SK-N-SH treated with all-trans-retinoic acid at 6 μM for 48 hours (cell line): ENCODE measurements around the gene AHSA1.

Source experiments
- ATAC-seq: fragments of 200-7000 bp; cut with Tn5 transposase; 3 replicates; pipeline ENCODE4 v1.9.1; 2020; ENCODE audit warnings: mild to moderate bottlenecking, moderate library complexity
- ARNTL ChIP-seq: fragments of 450-650 bp; formaldehyde crosslinking; IDR thresholded peaks from 2 replicates; pipeline ENCODE4 v1.5.0; 2020; ENCODE audit warnings: low read depth, mild to moderate bottlenecking, moderate library complexity, borderline replicate concordance
- BACH2 ChIP-seq: fragments of 250-450 bp; sonication (Bioruptor Pico); IDR thresholded peaks from 2 replicates; pipeline ENCODE4 v1.9.0; 2021; ENCODE audit warnings: mild to moderate bottlenecking, borderline replicate concordance
- CSDC2 ChIP-seq: fragments of 250-450 bp; sonication (Bioruptor Pico); IDR thresholded peaks from 2 replicates; pipeline ENCODE4 v1.5.0; 2020; ENCODE audit warnings: mild to moderate bottlenecking, moderate library complexity
- ESRRG ChIP-seq: fragments of 250-450 bp; sonication (Bioruptor Pico); IDR thresholded peaks from 2 replicates; pipeline ENCODE4 v1.6.1; 2021; ENCODE audit warnings: mild to moderate bottlenecking
- ISL1 ChIP-seq: fragments of 250-450 bp; sonication (Bioruptor Pico); IDR thresholded peaks from 2 replicates; pipeline ENCODE4 v2.1.2; 2022; ENCODE audit warnings: mild to moderate bottlenecking, moderate library complexity
- OSR1 ChIP-seq: fragments of 250-450 bp; sonication (Bioruptor Pico); IDR thresholded peaks from 2 replicates; pipeline ENCODE4 v1.8.0; 2022; ENCODE audit warnings: moderate library complexity, mild to moderate bottlenecking, inconsistent platforms
- PPARA ChIP-seq: fragments of 250-450 bp; sonication (Bioruptor Pico); IDR thresholded peaks from 2 replicates; pipeline ENCODE4 v1.5.0; 2020; ENCODE audit warnings: mild to moderate bottlenecking, borderline replicate concordance
- SNAI2 ChIP-seq: fragments of 250-450 bp; sonication (Bioruptor Pico); IDR thresholded peaks from 2 replicates; pipeline ENCODE4 v1.5.0; 2020; ENCODE audit warnings: mild to moderate bottlenecking, moderate library complexity
- TCF4 ChIP-seq: fragments of 250-450 bp; sonication (Bioruptor Pico); IDR thresholded peaks from 2 replicates; pipeline ENCODE4 v1.8.0; 2021; ENCODE audit warnings: mild to moderate bottlenecking, moderate library complexity, borderline replicate concordance
- TOX ChIP-seq: fragments of 250-450 bp; sonication (Bioruptor Pico); IDR thresholded peaks from 2 replicates; pipeline ENCODE4 v1.8.0; 2021; ENCODE audit warnings: mild to moderate bottlenecking, moderate library complexity, borderline replicate concordance
- ZFP3 ChIP-seq: fragments of 250-450 bp; sonication (Bioruptor Pico); IDR thresholded peaks from 2 replicates; pipeline ENCODE4 v1.5.0; 2020; ENCODE audit warnings: mild to moderate bottlenecking, moderate library complexity
- ZFP30 ChIP-seq: fragments of 450-650 bp; formaldehyde crosslinking; IDR thresholded peaks from 2 replicates; pipeline ENCODE4 v1.5.0; 2022; ENCODE audit warnings: mild to moderate bottlenecking, moderate library complexity
- ZNF565 ChIP-seq: fragments of 450-650 bp; formaldehyde crosslinking; conservative IDR thresholded peaks from 2 replicates; pipeline ENCODE4 v1.5.0; 2020; ENCODE audit warnings: low read depth, mild to moderate bottlenecking, moderate library complexity
- ZNF8 ChIP-seq: fragments of 450-650 bp; formaldehyde crosslinking; IDR thresholded peaks from 2 replicates; pipeline ENCODE4 v1.5.0; 2020; ENCODE audit warnings: mild to moderate bottlenecking, moderate library complexity
- TF ChIP-seq, protein P1 (sequence below): fragments of 250-450 bp; sonication (Bioruptor Pico); IDR thresholded peaks from 2 replicates; pipeline ENCODE4 v1.5.0; 2020; ENCODE audit warnings: mild to moderate bottlenecking, moderate library complexity
- TF ChIP-seq, protein P2 (sequence below): fragments of 250-450 bp; sonication (Bioruptor Pico); IDR thresholded peaks from 2 replicates; pipeline ENCODE4 v1.8.0; 2020; ENCODE audit warnings: mild to moderate bottlenecking, moderate library complexity, borderline replicate concordance
- TF ChIP-seq, protein P3 (sequence below): fragments of 250-450 bp; sonication (Bioruptor Pico); IDR thresholded peaks from 2 replicates; pipeline ENCODE4 v1.5.1; 2020; ENCODE audit warnings: low read depth, mild to moderate bottlenecking, moderate library complexity
- TF ChIP-seq, protein P4 (sequence below): fragments of 250-450 bp; sonication (Bioruptor Pico); IDR thresholded peaks from 2 replicates; pipeline ENCODE4 v1.8.0; 2021; ENCODE audit warnings: low read depth, mild to moderate bottlenecking, moderate library complexity, borderline replicate concordance
- TF ChIP-seq, protein P5 (sequence below): fragments of 250-450 bp; sonication (Bioruptor Pico); IDR thresholded peaks from 2 replicates; pipeline ENCODE4 v1.5.1; 2021; ENCODE audit warnings: mild to moderate bottlenecking, moderate library complexity

The AHSA1 gene

DNA sequence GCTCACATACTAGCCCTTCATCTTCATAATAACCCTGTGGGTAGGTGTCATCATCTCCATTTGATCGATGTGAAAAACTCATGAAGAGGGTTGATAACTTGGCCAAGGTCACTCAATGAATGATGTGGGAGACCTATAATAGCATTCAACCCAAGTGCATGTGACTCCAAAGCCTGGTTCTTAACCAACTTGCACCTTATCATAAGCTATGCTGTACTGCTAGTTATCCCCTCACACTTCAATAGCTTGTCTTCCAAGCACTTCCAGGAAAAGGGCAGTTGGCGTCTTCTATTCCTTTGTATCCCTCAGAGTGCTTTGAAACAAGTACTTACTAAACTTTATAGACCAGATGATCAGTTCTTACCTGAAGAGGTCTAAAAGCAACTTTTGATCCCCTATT, 15.7 kb upstream of the AHSA1 start:
- ATAC-seq: no peak

DNA sequence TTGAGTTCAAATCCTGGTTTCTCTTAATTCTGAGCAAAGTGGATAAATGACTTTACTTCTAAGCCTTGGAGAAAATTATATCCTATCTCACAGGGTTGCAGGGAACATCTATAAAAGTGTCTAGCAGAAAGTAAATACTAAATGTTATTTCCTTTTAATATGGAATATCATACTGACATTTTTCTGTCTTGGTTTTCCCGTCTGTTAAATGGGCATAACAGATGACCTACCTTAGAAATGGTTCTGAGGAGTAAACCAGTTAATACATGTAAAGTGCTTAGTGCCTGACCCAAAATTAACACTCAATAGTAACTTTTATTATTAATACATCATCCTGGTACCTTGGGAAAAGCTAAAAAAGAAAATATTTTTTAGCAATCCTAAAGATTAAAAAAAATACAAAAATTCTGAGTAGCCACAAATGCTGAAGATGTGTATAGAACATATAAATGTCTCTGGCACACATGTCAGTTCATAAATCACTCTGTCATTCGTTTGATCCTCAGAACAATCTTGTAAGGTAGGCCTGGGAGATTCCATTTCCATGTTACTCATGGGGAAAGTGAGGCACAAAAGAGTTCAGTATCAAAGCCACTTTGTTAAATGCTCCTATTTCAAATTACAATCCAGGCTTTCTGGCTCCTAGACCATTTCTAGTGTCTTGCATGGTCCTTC, 1.8 kb upstream of the AHSA1 start:
- TF ChIP-seq, protein P1, sequence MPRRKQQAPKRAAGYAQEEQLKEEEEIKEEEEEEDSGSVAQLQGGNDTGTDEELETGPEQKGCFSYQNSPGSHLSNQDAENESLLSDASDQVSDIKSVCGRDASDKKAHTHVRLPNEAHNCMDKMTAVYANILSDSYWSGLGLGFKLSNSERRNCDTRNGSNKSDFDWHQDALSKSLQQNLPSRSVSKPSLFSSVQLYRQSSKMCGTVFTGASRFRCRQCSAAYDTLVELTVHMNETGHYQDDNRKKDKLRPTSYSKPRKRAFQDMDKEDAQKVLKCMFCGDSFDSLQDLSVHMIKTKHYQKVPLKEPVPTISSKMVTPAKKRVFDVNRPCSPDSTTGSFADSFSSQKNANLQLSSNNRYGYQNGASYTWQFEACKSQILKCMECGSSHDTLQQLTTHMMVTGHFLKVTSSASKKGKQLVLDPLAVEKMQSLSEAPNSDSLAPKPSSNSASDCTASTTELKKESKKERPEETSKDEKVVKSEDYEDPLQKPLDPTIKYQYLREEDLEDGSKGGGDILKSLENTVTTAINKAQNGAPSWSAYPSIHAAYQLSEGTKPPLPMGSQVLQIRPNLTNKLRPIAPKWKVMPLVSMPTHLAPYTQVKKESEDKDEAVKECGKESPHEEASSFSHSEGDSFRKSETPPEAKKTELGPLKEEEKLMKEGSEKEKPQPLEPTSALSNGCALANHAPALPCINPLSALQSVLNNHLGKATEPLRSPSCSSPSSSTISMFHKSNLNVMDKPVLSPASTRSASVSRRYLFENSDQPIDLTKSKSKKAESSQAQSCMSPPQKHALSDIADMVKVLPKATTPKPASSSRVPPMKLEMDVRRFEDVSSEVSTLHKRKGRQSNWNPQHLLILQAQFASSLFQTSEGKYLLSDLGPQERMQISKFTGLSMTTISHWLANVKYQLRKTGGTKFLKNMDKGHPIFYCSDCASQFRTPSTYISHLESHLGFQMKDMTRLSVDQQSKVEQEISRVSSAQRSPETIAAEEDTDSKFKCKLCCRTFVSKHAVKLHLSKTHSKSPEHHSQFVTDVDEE: no peak
- TF ChIP-seq TCF4 (CRISPR knock-in tag) (no peak), OSR1 (CRISPR knock-in tag) (no peak), ZNF8 (CRISPR knock-in tag) (no peak)

More for the DNA sequence above, 15.7 kb upstream of the AHSA1 start:
- TF ChIP-seq, protein P2, sequence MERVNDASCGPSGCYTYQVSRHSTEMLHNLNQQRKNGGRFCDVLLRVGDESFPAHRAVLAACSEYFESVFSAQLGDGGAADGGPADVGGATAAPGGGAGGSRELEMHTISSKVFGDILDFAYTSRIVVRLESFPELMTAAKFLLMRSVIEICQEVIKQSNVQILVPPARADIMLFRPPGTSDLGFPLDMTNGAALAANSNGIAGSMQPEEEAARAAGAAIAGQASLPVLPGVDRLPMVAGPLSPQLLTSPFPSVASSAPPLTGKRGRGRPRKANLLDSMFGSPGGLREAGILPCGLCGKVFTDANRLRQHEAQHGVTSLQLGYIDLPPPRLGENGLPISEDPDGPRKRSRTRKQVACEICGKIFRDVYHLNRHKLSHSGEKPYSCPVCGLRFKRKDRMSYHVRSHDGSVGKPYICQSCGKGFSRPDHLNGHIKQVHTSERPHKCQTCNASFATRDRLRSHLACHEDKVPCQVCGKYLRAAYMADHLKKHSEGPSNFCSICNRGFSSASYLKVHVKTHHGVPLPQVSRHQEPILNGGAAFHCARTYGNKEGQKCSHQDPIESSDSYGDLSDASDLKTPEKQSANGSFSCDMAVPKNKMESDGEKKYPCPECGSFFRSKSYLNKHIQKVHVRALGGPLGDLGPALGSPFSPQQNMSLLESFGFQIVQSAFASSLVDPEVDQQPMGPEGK: no peak
- TF ChIP-seq ZFP30 (CRISPR knock-in tag): no peak
- no peak for TF ChIP-seq ESRRG (CRISPR knock-in tag)
- no peak for TF ChIP-seq ZNF565 (CRISPR knock-in tag)
- no peak for TF ChIP-seq TCF4 (CRISPR knock-in tag)
- no peak for TF ChIP-seq ISL1 (CRISPR knock-in tag)
- no peak for TF ChIP-seq ZNF8 (CRISPR knock-in tag)
- TF ChIP-seq, protein P1: no peak
- TF ChIP-seq TOX: no peak
- TF ChIP-seq BACH2 (CRISPR knock-in tag): no peak
- TF ChIP-seq, protein P3, sequence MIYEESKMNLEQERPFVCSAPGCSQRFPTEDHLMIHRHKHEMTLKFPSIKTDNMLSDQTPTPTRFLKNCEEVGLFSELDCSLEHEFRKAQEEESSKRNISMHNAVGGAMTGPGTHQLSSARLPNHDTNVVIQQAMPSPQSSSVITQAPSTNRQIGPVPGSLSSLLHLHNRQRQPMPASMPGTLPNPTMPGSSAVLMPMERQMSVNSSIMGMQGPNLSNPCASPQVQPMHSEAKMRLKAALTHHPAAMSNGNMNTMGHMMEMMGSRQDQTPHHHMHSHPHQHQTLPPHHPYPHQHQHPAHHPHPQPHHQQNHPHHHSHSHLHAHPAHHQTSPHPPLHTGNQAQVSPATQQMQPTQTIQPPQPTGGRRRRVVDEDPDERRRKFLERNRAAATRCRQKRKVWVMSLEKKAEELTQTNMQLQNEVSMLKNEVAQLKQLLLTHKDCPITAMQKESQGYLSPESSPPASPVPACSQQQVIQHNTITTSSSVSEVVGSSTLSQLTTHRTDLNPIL (CRISPR knock-in tag): no peak
- TF ChIP-seq, all 23 proteins: peak for 0

DNA sequence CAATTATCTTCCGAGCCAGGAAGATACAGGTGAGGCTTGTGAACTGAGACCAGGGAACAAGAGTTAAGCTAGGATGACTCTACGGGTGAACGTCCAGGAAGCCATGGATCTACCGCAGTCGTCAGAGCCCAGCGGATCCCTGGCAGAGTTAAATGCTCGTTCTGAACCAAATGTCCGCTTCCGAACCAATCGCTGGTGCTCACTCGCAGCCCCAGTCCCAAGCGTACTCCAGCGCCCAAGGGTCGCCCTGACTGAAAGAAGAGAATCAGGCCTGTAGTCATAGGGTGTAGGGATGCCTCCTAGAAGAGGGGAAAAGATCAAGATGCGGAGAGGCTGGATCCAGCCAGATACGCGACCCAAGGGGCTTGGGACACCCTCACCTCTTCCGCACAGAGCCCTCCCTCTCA, 775 bp upstream of the AHSA1 start:
- no peak for TF ChIP-seq PPARA (CRISPR knock-in tag)
- TF ChIP-seq, protein P4, sequence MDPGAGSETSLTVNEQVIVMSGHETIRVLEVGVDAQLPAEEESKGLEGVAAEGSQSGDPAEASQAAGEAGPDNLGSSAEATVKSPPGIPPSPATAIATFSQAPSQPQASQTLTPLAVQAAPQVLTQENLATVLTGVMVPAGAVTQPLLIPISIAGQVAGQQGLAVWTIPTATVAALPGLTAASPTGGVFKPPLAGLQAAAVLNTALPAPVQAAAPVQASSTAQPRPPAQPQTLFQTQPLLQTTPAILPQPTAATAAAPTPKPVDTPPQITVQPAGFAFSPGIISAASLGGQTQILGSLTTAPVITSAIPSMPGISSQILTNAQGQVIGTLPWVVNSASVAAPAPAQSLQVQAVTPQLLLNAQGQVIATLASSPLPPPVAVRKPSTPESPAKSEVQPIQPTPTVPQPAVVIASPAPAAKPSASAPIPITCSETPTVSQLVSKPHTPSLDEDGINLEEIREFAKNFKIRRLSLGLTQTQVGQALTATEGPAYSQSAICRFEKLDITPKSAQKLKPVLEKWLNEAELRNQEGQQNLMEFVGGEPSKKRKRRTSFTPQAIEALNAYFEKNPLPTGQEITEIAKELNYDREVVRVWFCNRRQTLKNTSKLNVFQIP: no peak
- TF ChIP-seq CSDC2: no peak
- no peak for TF ChIP-seq ZFP30 (CRISPR knock-in tag)
- TF ChIP-seq ZNF8 (CRISPR knock-in tag): no peak
- TF ChIP-seq TOX: no peak
- no peak for TF ChIP-seq ISL1 (CRISPR knock-in tag)
- TF ChIP-seq SNAI2: no peak
- no peak for TF ChIP-seq OSR1 (CRISPR knock-in tag)
- no peak for TF ChIP-seq ZFP3
- TF ChIP-seq ARNTL (CRISPR knock-in tag): no peak
- TF ChIP-seq, protein P5, sequence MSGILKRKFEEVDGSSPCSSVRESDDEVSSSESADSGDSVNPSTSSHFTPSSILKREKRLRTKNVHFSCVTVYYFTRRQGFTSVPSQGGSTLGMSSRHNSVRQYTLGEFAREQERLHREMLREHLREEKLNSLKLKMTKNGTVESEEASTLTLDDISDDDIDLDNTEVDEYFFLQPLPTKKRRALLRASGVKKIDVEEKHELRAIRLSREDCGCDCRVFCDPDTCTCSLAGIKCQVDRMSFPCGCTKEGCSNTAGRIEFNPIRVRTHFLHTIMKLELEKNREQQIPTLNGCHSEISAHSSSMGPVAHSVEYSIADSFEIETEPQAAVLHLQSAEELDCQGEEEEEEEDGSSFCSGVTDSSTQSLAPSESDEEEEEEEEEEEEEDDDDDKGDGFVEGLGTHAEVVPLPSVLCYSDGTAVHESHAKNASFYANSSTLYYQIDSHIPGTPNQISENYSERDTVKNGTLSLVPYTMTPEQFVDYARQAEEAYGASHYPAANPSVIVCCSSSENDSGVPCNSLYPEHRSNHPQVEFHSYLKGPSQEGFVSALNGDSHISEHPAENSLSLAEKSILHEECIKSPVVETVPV (CRISPR knock-in tag): no peak
- TF ChIP-seq, protein P1: no peak
- peak; percentile 46 for ATAC-seq

More for the DNA sequence above, 1.8 kb upstream of the AHSA1 start:
- no peak for ATAC-seq
